ENCODE measurements around the gene HEATR9.
A peak's percentile ranks its signal among the peaks of the same experiment; 100 is the strongest.

Gene HEATR9

GRCh38 chr17:35841101-35841500 is 27.6 kb downstream of the HEATR9 start:
- Histone ChIP-seq H3K4me3 (ENCODE audit: extremely low read depth, insufficient read depth, low read length, poor library complexity, severe bottlenecking) (no peak overlapping the region), H3K9me3 (ENCODE audit: control insufficient read depth, low read length) (no peaks in the 10 kb centered on the region), H3K36me3 (ENCODE audit: control insufficient read depth, insufficient read depth, low read length) (peaks cover 94% of the 10 kb centered on the region), H3K4me1 (ENCODE audit: control insufficient read depth, insufficient read depth, low read length, poor library complexity, severe bottlenecking) (no peaks in the 10 kb centered on the region), H3K27ac (ENCODE audit: low read depth, low read length, severe bottlenecking) (no peak overlapping the region)
- no CpG with 5 or more reads among the region's 3 CpGs for WGBS, 2 experiments (ENCODE audit: insufficient coverage in 2 of 2)

DNA sequence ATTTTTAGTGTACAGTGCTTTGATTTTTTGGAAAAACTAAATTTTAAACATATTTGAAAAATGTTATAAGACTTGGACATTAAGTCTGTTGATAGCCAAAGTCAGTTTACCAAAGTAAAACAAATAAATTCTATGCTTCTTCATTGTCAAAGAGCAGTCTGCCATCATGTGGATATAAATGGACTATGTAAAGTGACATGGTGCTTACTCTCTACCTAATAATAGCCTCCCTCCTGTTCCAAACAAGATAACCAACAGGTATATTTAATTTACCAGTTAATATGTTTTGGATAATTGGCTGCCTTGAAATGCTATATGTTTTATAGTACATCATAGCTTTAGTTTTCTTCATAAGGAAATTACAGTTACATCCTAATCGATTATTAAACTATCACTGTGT is 43.5 kb downstream of the HEATR9 start:
- Histone ChIP-seq H3K9me3 (ENCODE audit: control insufficient read depth, low read length) (no peaks in the 10 kb centered on the region), H3K4me1 (ENCODE audit: control insufficient read depth, insufficient read depth, low read length, poor library complexity, severe bottlenecking) (no peaks in the 10 kb centered on the region), H3K4me3 (ENCODE audit: extremely low read depth, insufficient read depth, low read length, poor library complexity, severe bottlenecking) (no peak overlapping the region), H3K36me3 (ENCODE audit: control insufficient read depth, insufficient read depth, low read length) (peaks cover 92% of the 10 kb centered on the region), H3K27ac (ENCODE audit: low read depth, low read length, severe bottlenecking) (no peak overlapping the region)
- WGBS, 2 experiments (ENCODE audit: insufficient coverage in 2 of 2) = no CpG with 5 or more reads among the region's 1 CpG

DNA sequence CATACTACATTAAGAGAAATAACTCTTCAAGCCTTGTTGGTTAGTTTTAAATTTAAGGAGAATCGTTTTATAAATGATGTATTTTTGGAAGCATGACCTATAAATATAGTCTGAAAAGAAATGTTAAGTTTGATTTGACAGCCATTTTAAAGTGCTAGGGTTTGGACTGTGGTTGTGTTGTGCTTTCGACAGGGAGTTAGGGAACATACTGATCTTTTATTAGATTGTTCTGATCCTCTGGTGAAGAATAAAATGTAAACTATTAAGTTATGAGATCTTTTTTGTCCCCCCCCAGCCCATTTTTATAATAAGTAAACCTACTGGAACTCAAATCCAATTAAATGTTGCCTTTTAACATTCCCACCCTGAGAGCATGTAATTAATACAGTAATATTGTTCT is 47.4 kb downstream of the HEATR9 start:
- 100% methylated on average over 1 of the region's 2 CpGs; no CpG with 5 or more reads in 1 of the 2 experiments for WGBS, 2 experiments (ENCODE audit: insufficient coverage in 2 of 2)
- H3K9me3 ChIP-seq (ENCODE audit: control insufficient read depth, low read length) = no peaks in the 10 kb centered on the region
- H3K4me1 ChIP-seq (ENCODE audit: control insufficient read depth, insufficient read depth, low read length, poor library complexity, severe bottlenecking) = no peaks in the 10 kb centered on the region
- H3K27ac ChIP-seq (ENCODE audit: low read depth, low read length, severe bottlenecking) = no peak overlapping the region
- H3K4me3 ChIP-seq (ENCODE audit: extremely low read depth, insufficient read depth, low read length, poor library complexity, severe bottlenecking) = no peak overlapping the region
- peaks cover 89% of the 10 kb centered on the region for H3K36me3 ChIP-seq (ENCODE audit: control insufficient read depth, insufficient read depth, low read length)

- Histone ChIP-seq H3K9me3 (ENCODE audit: control insufficient read depth, low read length) (no peaks in the 10 kb centered on the region), H3K4me1 (ENCODE audit: control insufficient read depth, insufficient read depth, low read length, poor library complexity, severe bottlenecking) (no peaks in the 10 kb centered on the region), H3K36me3 (ENCODE audit: control insufficient read depth, insufficient read depth, low read length) (peaks cover 83% of the 10 kb centered on the region), H3K27ac (ENCODE audit: low read depth, low read length, severe bottlenecking) (no peak overlapping the region), H3K4me3 (ENCODE audit: extremely low read depth, insufficient read depth, low read length, poor library complexity, severe bottlenecking) (no peak overlapping the region)
- 100% methylated on average over 1 of the region's 1 CpG; no CpG with 5 or more reads in 1 of the 2 experiments for WGBS, 2 experiments (ENCODE audit: insufficient coverage in 2 of 2)
Measured at GRCh38 chr17:35819455-35819854, 49.2 kb downstream of the HEATR9 start.

DNA sequence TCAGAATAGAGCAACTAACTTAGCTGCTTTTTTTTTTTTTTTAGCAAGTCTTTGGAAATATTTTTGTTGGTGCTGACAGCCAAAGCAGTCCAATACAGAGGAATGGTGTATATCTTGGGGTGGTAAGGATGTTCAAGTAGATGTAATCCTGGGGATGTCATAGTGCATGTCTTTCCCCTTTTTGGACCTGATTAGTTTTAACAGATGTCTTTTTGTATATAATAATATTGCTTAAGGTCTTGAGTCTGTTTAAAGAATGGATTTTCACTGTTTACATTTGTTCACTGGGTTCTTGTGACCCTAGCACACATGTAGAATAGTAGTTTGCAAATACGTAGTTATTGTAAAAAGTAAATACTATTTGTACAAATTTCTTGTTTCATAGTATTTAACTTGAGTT is 51.5 kb downstream of the HEATR9 start:
- Histone ChIP-seq H3K36me3 (ENCODE audit: control insufficient read depth, insufficient read depth, low read length) (peaks cover 71% of the 10 kb centered on the region), H3K4me3 (ENCODE audit: extremely low read depth, insufficient read depth, low read length, poor library complexity, severe bottlenecking) (no peak overlapping the region), H3K4me1 (ENCODE audit: control insufficient read depth, insufficient read depth, low read length, poor library complexity, severe bottlenecking) (no peaks in the 10 kb centered on the region), H3K27ac (ENCODE audit: low read depth, low read length, severe bottlenecking) (no peak overlapping the region), H3K9me3 (ENCODE audit: control insufficient read depth, low read length) (no peaks in the 10 kb centered on the region)
- WGBS, 2 experiments (ENCODE audit: insufficient coverage in 2 of 2) = no CpG with 5 or more reads among the region's 1 CpG

GRCh38 chr17:35816723-35817122 is 52.0 kb downstream of the HEATR9 start:
- Histone ChIP-seq H3K36me3 (ENCODE audit: control insufficient read depth, insufficient read depth, low read length) (peaks cover 71% of the 10 kb centered on the region), H3K4me1 (ENCODE audit: control insufficient read depth, insufficient read depth, low read length, poor library complexity, severe bottlenecking) (no peaks in the 10 kb centered on the region), H3K4me3 (ENCODE audit: extremely low read depth, insufficient read depth, low read length, poor library complexity, severe bottlenecking) (no peak overlapping the region), H3K9me3 (ENCODE audit: control insufficient read depth, low read length) (no peaks in the 10 kb centered on the region), H3K27ac (ENCODE audit: low read depth, low read length, severe bottlenecking) (no peak overlapping the region)
- 91 to 100% methylated on average over 1 to 3 of the region's 5 CpGs for WGBS, 2 experiments (ENCODE audit: insufficient coverage in 2 of 2)

- H3K9me3 ChIP-seq (ENCODE audit: control insufficient read depth, low read length) = no peaks in the 10 kb centered on the region
- H3K4me3 ChIP-seq (ENCODE audit: extremely low read depth, insufficient read depth, low read length, poor library complexity, severe bottlenecking) = no peak overlapping the region
- peaks cover 36% of the 10 kb centered on the region for H3K36me3 ChIP-seq (ENCODE audit: control insufficient read depth, insufficient read depth, low read length)
- H3K4me1 ChIP-seq (ENCODE audit: control insufficient read depth, insufficient read depth, low read length, poor library complexity, severe bottlenecking) = peaks cover 12% of the 10 kb centered on the region
- WGBS, 2 experiments (ENCODE audit: insufficient coverage in 2 of 2) = 14% methylated on average over 1 of the region's 5 CpGs; no CpG with 5 or more reads in 1 of the 2 experiments
- no peak overlapping the region for H3K27ac ChIP-seq (ENCODE audit: low read depth, low read length, severe bottlenecking)
Measured at GRCh38 chr17:35812456-35812855, 56.2 kb downstream of the HEATR9 start.

DNA sequence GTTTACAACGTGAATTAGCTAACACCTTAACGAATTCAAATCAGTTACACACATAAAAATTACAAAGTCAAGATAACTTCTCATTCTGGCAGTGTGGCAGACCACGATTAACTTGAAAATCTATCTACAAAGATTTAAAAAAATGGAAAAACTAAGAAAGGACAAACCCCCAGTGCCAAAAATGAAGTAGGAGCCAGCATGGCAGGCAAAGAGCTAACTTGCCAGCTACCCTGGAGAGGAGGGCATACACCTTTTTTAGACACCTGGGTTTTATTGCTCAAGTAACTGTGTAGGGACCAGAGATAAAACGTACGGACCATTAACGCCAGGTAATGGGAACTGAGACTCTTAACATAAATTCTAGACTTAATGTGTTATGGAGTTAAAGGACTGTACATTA is 56.9 kb downstream of the HEATR9 start:
- Histone ChIP-seq H3K27ac (ENCODE audit: low read depth, low read length, severe bottlenecking) (no peak overlapping the region), H3K9me3 (ENCODE audit: control insufficient read depth, low read length) (no peaks in the 10 kb centered on the region), H3K36me3 (ENCODE audit: control insufficient read depth, insufficient read depth, low read length) (peaks cover 32% of the 10 kb centered on the region), H3K4me1 (ENCODE audit: control insufficient read depth, insufficient read depth, low read length, poor library complexity, severe bottlenecking) (peaks cover 18% of the 10 kb centered on the region), H3K4me3 (ENCODE audit: extremely low read depth, insufficient read depth, low read length, poor library complexity, severe bottlenecking) (no peak overlapping the region)
- WGBS, 2 experiments (ENCODE audit: insufficient coverage in 2 of 2) = 100% methylated on average over 2 to 3 of the region's 6 CpGs

DNA sequence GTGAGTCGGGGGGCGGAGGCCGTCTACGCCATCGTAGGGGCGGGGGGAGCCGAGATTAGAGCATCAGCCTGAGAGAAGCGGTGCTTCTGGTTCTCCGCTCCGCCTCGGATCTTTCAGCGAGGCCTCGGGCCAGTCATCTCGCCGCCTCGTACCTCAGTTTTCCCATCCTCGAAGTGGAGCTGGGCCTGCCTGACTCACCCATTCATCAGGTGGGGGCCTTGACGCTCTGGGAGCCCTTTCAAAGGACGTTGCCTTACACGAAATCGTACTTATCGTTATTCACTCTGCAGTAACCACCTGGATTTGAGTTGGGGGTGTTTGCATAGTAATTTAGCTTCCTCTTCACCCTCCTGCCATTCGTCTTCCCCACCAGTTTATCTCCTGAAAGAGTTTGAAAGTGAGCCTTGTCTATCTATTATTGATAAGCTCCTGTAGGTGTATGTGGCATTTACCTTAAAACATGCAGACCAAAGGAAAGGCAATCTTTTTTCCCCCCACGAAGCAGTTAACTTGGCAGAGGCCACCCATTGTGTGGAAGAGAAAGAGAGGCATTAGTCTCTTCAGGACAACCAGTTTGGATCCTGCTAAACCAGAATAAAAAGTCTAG is 58.7 kb downstream of the HEATR9 start:
- Histone ChIP-seq H3K4me1 (ENCODE audit: control insufficient read depth, insufficient read depth, low read length, poor library complexity, severe bottlenecking) (peaks cover 26% of the 10 kb centered on the region), H3K9me3 (ENCODE audit: control insufficient read depth, low read length) (no peaks in the 10 kb centered on the region), H3K36me3 (ENCODE audit: control insufficient read depth, insufficient read depth, low read length) (peaks cover 16% of the 10 kb centered on the region), H3K4me3 (ENCODE audit: extremely low read depth, insufficient read depth, low read length, poor library complexity, severe bottlenecking) (peak overlapping the region; percentile 91), H3K27ac (ENCODE audit: low read depth, low read length, severe bottlenecking) (peak overlapping the region; percentile 93)
- WGBS, 2 experiments (ENCODE audit: insufficient coverage in 2 of 2) = 0% methylated on average over 10 to 17 of the region's 24 CpGs

- peaks cover 26% of the 10 kb centered on the region for H3K4me1 ChIP-seq (ENCODE audit: control insufficient read depth, insufficient read depth, low read length, poor library complexity, severe bottlenecking)
- peak within 1 kb of the TSS; percentile 91 for H3K4me3 ChIP-seq (ENCODE audit: extremely low read depth, insufficient read depth, low read length, poor library complexity, severe bottlenecking)
- H3K9me3 ChIP-seq (ENCODE audit: control insufficient read depth, low read length) = no peaks in the 10 kb centered on the region
- 0% methylated on average over 48 to 50 of the region's 71 CpGs for WGBS, 2 experiments (ENCODE audit: insufficient coverage in 2 of 2)
- H3K36me3 ChIP-seq (ENCODE audit: control insufficient read depth, insufficient read depth, low read length) = peaks cover 16% of the 10 kb centered on the region
- peak within 1 kb of the TSS; percentile 93 for H3K27ac ChIP-seq (ENCODE audit: low read depth, low read length, severe bottlenecking)
Measured at GRCh38 chr17:35808962-35809854, 59.5 kb downstream of the HEATR9 start, which contains the start of gene TAF15. Gene TAF15, plus strand, starts transcription at chr17:35809484. Its CDS starts 86 bp downstream, at chr17:35809570.

Measured in mesodermal cell (in vitro differentiated cells).